H9 (cell line): ENCODE results near the gene DUSP10. TPM values are rescaled to one million over a fixed set of nuclear protein-coding genes. Genes with fewer than 3 reads are reported as not detected.

Source experiments
- DNase-seq: peaks from one replicate; pipeline ENCODE4 v3.0.0-alpha.2; 2017
- H2AFZ ChIP-seq: one replicate; pipeline ENCODE4 v1.6.1; 2013; ENCODE audit warnings: mild to moderate bottlenecking, low read length, control low read depth, moderate library complexity
- H2AK5ac ChIP-seq: 2 replicates; pipeline ENCODE4 v1.6.1; 2013; ENCODE audit warnings: low read length, control low read depth, mixed read lengths; ENCODE audit not compliant: insufficient read length
- H2BK120ac ChIP-seq: one replicate; pipeline ENCODE4 v1.6.1; 2013; ENCODE audit warnings: low read depth, mild to moderate bottlenecking, low read length, control low read depth, inconsistent platforms; ENCODE audit not compliant: poor library complexity, severe bottlenecking
- H2BK12ac ChIP-seq: 2 replicates; pipeline ENCODE4 v1.6.1; 2013; ENCODE audit warnings: low read length, control low read depth, mixed read lengths, low read depth; ENCODE audit not compliant: insufficient read length
- H2BK15ac ChIP-seq: 2 replicates; pipeline ENCODE4 v1.6.1; 2013; ENCODE audit warnings: low read depth, low read length, control low read depth
- H2BK20ac ChIP-seq: one replicate; pipeline ENCODE4 v1.6.1; 2013; ENCODE audit warnings: low read depth, mild to moderate bottlenecking, low read length, control low read depth, inconsistent platforms; ENCODE audit not compliant: poor library complexity, severe bottlenecking
- H2BK5ac ChIP-seq: 2 replicates; pipeline ENCODE4 v1.6.1; 2013; ENCODE audit warnings: low read length, control low read depth, mixed read lengths; ENCODE audit not compliant: insufficient read length
- H3K14ac ChIP-seq: 2 replicates; pipeline ENCODE4 v1.6.1; 2013; ENCODE audit warnings: low read length, control low read depth; ENCODE audit not compliant: insufficient read depth
- H3K18ac ChIP-seq: 2 replicates; pipeline ENCODE4 v1.6.1; 2013; ENCODE audit warnings: low read depth, mild to moderate bottlenecking, mixed read lengths, low read length, control low read depth; ENCODE audit not compliant: insufficient read length
- H3K23ac ChIP-seq: 2 replicates; pipeline ENCODE4 v1.6.1; 2013; ENCODE audit warnings: low read length, control low read depth, mixed read lengths, low read depth; ENCODE audit not compliant: insufficient read length
- H3K23me2 ChIP-seq: 2 replicates; pipeline ENCODE4 v1.6.1; 2013; ENCODE audit warnings: low read depth, mild to moderate bottlenecking, mixed read lengths, low read length, control low read depth; ENCODE audit not compliant: insufficient read length, poor library complexity, severe bottlenecking
- H3K27ac ChIP-seq: 2 replicates; pipeline ENCODE4 v1.5.1; 2013; ENCODE audit warnings: low read length, control low read depth, mixed read lengths, low read depth; ENCODE audit not compliant: insufficient read length
- H3K27me3 ChIP-seq: 2 replicates; pipeline ENCODE4 v1.6.1; 2013; ENCODE audit warnings: low read length, control low read depth, inconsistent platforms; ENCODE audit not compliant: insufficient read depth
- H3K4ac ChIP-seq: 2 replicates; pipeline ENCODE4 v1.6.1; 2013; ENCODE audit warnings: low read depth, mild to moderate bottlenecking, control low read depth, inconsistent platforms, low read length, moderate library complexity
- H3K4me1 ChIP-seq: 2 replicates; pipeline ENCODE4 v1.6.1; 2013; ENCODE audit warnings: low read length, control low read depth, inconsistent platforms; ENCODE audit not compliant: insufficient read depth
- H3K4me2 ChIP-seq: 2 replicates; pipeline ENCODE4 v1.6.1; 2013; ENCODE audit warnings: low read length, control low read depth, mixed read lengths; ENCODE audit not compliant: insufficient read length, insufficient read depth
- H3K56ac ChIP-seq: 2 replicates; pipeline ENCODE4 v1.6.1; 2013; ENCODE audit warnings: low read depth, mild to moderate bottlenecking, mixed read lengths, low read length, control low read depth; ENCODE audit not compliant: insufficient read length
- H3K79me1 ChIP-seq: 2 replicates; pipeline ENCODE4 v1.6.1; 2013; ENCODE audit warnings: low read depth, mild to moderate bottlenecking, moderate library complexity, low read length, control low read depth, inconsistent platforms; ENCODE audit not compliant: insufficient read depth, poor library complexity, severe bottlenecking
- H3K79me2 ChIP-seq: 2 replicates; pipeline ENCODE4 v1.6.1; 2013; ENCODE audit warnings: low read length, control low read depth, inconsistent platforms; ENCODE audit not compliant: insufficient read depth
- H3K9ac ChIP-seq: 2 replicates; pipeline ENCODE4 v1.6.1; 2013; ENCODE audit warnings: low read length, control low read depth, mixed read lengths; ENCODE audit not compliant: insufficient read length; ENCODE audit errors: extremely low read depth
- H3K9me3 ChIP-seq: one replicate; pipeline ENCODE4 v1.6.1; 2013; ENCODE audit warnings: low read depth, low read length, inconsistent platforms; ENCODE audit not compliant: control insufficient read depth
- H3T11ph ChIP-seq: one replicate; pipeline ENCODE4 v1.6.1; 2013; ENCODE audit warnings: mild to moderate bottlenecking, low read length, control low read depth, inconsistent platforms
- H4K20me1 ChIP-seq: one replicate; pipeline ENCODE4 v1.6.1; 2013; ENCODE audit not compliant: control insufficient read depth, insufficient read length, insufficient read depth
- H4K5ac ChIP-seq: 2 replicates; pipeline ENCODE4 v1.6.1; 2013; ENCODE audit warnings: low read depth, mild to moderate bottlenecking, mixed read lengths, low read length, control low read depth; ENCODE audit not compliant: insufficient read length
- H4K8ac ChIP-seq: replicated peaks from 2 replicates; pipeline ENCODE4 v1.6.1; 2013; ENCODE audit warnings: low read length, control low read depth, mixed read lengths, low read depth; ENCODE audit not compliant: insufficient read length
- H4K91ac ChIP-seq: 2 replicates; pipeline ENCODE4 v1.6.1; 2013; ENCODE audit warnings: low read depth, mild to moderate bottlenecking, moderate library complexity, mixed read lengths, low read length, control low read depth; ENCODE audit not compliant: insufficient read length
- H3K27ac Mint-ChIP-seq, 3 experiments: 2 replicates in 2 of 3; 3 replicates in 1 of 3; pipeline ENCODE4 v1.8.0; 2020 to 2021; ENCODE audit warnings: mixed read lengths in 3 of 3, mild to moderate bottlenecking in 1 of 3, moderate library complexity in 1 of 3
- H3K27me3 Mint-ChIP-seq: 2 replicates; pipeline ENCODE4 v1.8.0; 2021; ENCODE audit warnings: low read depth, mild to moderate bottlenecking, moderate library complexity, mixed read lengths
- H3K36me3 Mint-ChIP-seq, 3 experiments: 2 replicates in 2 of 3; 3 replicates in 1 of 3; pipeline ENCODE4 v1.8.0; 2020 to 2021; ENCODE audit warnings: low read depth in 3 of 3, mixed read lengths in 3 of 3; ENCODE audit not compliant: insufficient read depth in 1 of 3
- H3K4me1 Mint-ChIP-seq, 2 experiments: 2 replicates each; pipeline ENCODE4 v1.8.0; 2020; ENCODE audit warnings: mixed read lengths in 2 of 2
- H3K4me3 Mint-ChIP-seq, 2 experiments: 2 replicates in 1 of 2; 3 replicates in 1 of 2; pipeline ENCODE4 v1.8.0; 2020 to 2021; ENCODE audit warnings: mild to moderate bottlenecking in 2 of 2, mixed read lengths in 2 of 2, moderate library complexity in 1 of 2
- H3K9me3 Mint-ChIP-seq, 2 experiments: 2 replicates in 1 of 2; 3 replicates in 1 of 2; pipeline ENCODE4 v1.8.0; 2020; ENCODE audit warnings: mild to moderate bottlenecking in 2 of 2, mixed read lengths in 2 of 2, moderate library complexity in 1 of 2
- WGBS: extraction: QIAGEN DNeasy Blood & Tissue Kit; methylation state at CpG from one replicate; pipeline ENCODE4 v1.1.7; 2013; ENCODE audit warnings: missing lambda C conversion rate, low lambda C conversion rate, mixed read lengths; ENCODE audit not compliant: insufficient read length; ENCODE audit errors: extremely low coverage; 5-methylcytosine and 5-hydroxymethylcytosine counted together
- total RNA-seq: library from RNA; stranded (reverse); gene quantifications from 2 replicates; pipeline ENCODE4 v1.2.1, GENCODE V29; 2021
- TF ChIP-seq, protein P1 (sequence below): fragments of 200-600 bp; sonication (generic); conservative IDR thresholded peaks from 3 replicates; pipeline ENCODE4 v1.8.0; 2021; ENCODE audit warnings: antibody characterized with exemption, mild to moderate bottlenecking

DUSP10 gene
- total RNA-seq, 1 experiment from 2014 or later, result 2.0 TPM

DNA sequence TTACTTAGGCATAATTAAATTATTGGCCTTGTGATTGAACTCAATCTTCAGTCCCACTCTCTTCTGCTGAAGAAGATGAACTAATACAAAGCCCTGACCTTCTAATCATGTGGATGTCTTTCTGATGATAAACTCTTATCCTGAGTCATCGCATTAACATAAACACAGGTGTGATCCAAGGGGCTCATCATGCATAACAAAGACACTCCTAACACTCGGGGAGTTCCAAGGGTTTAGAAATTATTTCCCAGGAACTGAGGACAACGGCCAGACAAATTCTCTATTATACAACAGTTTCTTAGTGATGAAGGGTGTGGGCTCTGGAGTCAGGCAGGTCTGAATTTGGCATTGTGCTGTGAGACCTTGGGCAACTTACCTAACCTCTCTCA lies 18.0 kb downstream of the DUSP10 start:
- Histone ChIP-seq H2AK5ac (no peak overlapping the region), H3K4me1 (peaks cover 6% of the 10 kb centered on the region; the same call in 1 of the 2 replicates), H3K9ac (no peak overlapping the region), H2BK15ac (no peak overlapping the region), H2BK12ac (no peak overlapping the region), H2BK120ac (no peak overlapping the region), H3K23ac (no peak overlapping the region), H3K14ac (no peak overlapping the region), H3K4me2 (no peak overlapping the region), H4K8ac (no peak overlapping the region), H3K79me2 (no peaks in the 10 kb centered on the region), H3T11ph (no peak overlapping the region), H3K9me3 (no peaks in the 10 kb centered on the region), H4K5ac (no peak overlapping the region), H3K27me3 (no peaks in the 10 kb centered on the region), H3K56ac (no peak overlapping the region), H2BK5ac (no peak overlapping the region), H2BK20ac (no peak overlapping the region), H4K91ac (no peak overlapping the region), H3K27ac (no peak overlapping the region), H4K20me1 (no peaks in the 10 kb centered on the region), H3K4ac (no peak overlapping the region), H2AFZ (no peak overlapping the region), H3K23me2 (no peaks in the 10 kb centered on the region), H3K79me1 (no peaks in the 10 kb centered on the region), H3K18ac (no peak overlapping the region)
- peaks cover 19 to 20% of the 10 kb centered on the region in 2 experiments for H3K9me3 Mint-ChIP-seq
- H3K27ac Mint-ChIP-seq, result no peak overlapping the region
- DNase-seq, result no peak
- TF ChIP-seq, protein P1, sequence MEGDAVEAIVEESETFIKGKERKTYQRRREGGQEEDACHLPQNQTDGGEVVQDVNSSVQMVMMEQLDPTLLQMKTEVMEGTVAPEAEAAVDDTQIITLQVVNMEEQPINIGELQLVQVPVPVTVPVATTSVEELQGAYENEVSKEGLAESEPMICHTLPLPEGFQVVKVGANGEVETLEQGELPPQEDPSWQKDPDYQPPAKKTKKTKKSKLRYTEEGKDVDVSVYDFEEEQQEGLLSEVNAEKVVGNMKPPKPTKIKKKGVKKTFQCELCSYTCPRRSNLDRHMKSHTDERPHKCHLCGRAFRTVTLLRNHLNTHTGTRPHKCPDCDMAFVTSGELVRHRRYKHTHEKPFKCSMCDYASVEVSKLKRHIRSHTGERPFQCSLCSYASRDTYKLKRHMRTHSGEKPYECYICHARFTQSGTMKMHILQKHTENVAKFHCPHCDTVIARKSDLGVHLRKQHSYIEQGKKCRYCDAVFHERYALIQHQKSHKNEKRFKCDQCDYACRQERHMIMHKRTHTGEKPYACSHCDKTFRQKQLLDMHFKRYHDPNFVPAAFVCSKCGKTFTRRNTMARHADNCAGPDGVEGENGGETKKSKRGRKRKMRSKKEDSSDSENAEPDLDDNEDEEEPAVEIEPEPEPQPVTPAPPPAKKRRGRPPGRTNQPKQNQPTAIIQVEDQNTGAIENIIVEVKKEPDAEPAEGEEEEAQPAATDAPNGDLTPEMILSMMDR, result no peak
- H3K27me3 Mint-ChIP-seq, result no peaks in the 10 kb centered on the region
- peaks cover 9 to 19% of the 10 kb centered on the region in 2 experiments for H3K4me1 Mint-ChIP-seq
- no CpG with 5 or more reads among the region's 3 CpGs for WGBS
- H3K36me3 Mint-ChIP-seq, result peaks cover 11 to 26% (median 26%) of the 10 kb centered on the region in 3 experiments
- H3K4me3 Mint-ChIP-seq, result no peak overlapping the region
